HEK293 (cell line): Measurements from ENCODE around the gene CEBPZ.
A peak's percentile ranks its signal among the peaks of the same experiment; 100 is the strongest.

Source experiments
- CTCF ChIA-PET: fragments of 350-600 bp; formaldehyde crosslinking; extraction: SDS; loops from one replicate; lab custom pipeline; 2021; ENCODE audit warnings: antibody characterized with exemption; lab: Yijun Ruan, JAX
- POLR2A ChIA-PET: fragments of 300-600 bp; formaldehyde crosslinking; extraction: SDS; loops from one replicate; lab custom pipeline; 2020; ENCODE audit warnings: antibody characterized with exemption, inconsistent platforms; lab: Yijun Ruan, JAX
- H3K27ac ChIP-seq: fragments of 200-500 bp; sonication (Bioruptor generic); 2 replicates; pipeline ENCODE4 v1.5.1; 2014; ENCODE audit warnings: low read depth, low read length, control low read depth, inconsistent platforms; ENCODE audit errors: extremely low read depth
- H3K36me3 ChIP-seq, 2 experiments: fragments of 200-500 bp in 1 of 2; sonication (Bioruptor generic) in 1 of 2; 1 replicate in 1 of 2; 2 replicates in 1 of 2; pipeline ENCODE4 v1.5.1; 2014 to 2017; ENCODE audit warnings: inconsistent platforms in 2 of 2, low read length in 2 of 2; ENCODE audit not compliant: control insufficient read depth in 2 of 2, insufficient read depth in 1 of 2
- H3K4me1 ChIP-seq: fragments of 200-500 bp; sonication (Bioruptor generic); 2 replicates; pipeline ENCODE4 v1.5.1; 2014; ENCODE audit warnings: mild to moderate bottlenecking, low read length, inconsistent platforms; ENCODE audit not compliant: control insufficient read depth, insufficient read depth
- H3K4me3 ChIP-seq: 2 replicates; pipeline ENCODE4 v1.5.1; 2011; ENCODE audit warnings: low read depth, mild to moderate bottlenecking, control low read depth, low read length, moderate library complexity
- H3K9me3 ChIP-seq: fragments of 200-500 bp; sonication (Bioruptor generic); 2 replicates; pipeline ENCODE4 v1.5.1; 2014; ENCODE audit warnings: low read depth, low read length, inconsistent platforms; ENCODE audit not compliant: control insufficient read depth, insufficient read depth
- HIC1 ChIP-seq: fragments of 450-650 bp; formaldehyde crosslinking; IDR thresholded peaks from 2 replicates; pipeline ENCODE4 v1.5.1; 2016; ENCODE audit warnings: missing biosample characterization, missing genetic modification characterization
- KLF9 ChIP-seq: fragments of 450-650 bp; formaldehyde crosslinking; IDR thresholded peaks from 2 replicates; pipeline ENCODE4 v1.5.1; 2016; ENCODE audit warnings: missing biosample characterization, missing genetic modification characterization, low read depth
- REST ChIP-seq: fragments of 450-650 bp; formaldehyde crosslinking; IDR thresholded peaks from 2 replicates; pipeline ENCODE4 v1.5.1; 2016; ENCODE audit warnings: missing biosample characterization, missing genetic modification characterization
- SP7 ChIP-seq: fragments of 450-650 bp; formaldehyde crosslinking; IDR thresholded peaks from 2 replicates; pipeline ENCODE4 v1.5.1; 2016; ENCODE audit warnings: missing biosample characterization, missing genetic modification characterization
- ZBTB17 ChIP-seq: fragments of 450-650 bp; formaldehyde crosslinking; IDR thresholded peaks from 2 replicates; pipeline ENCODE4 v1.5.1; 2016; ENCODE audit warnings: missing biosample characterization, missing genetic modification characterization
- ZFP37 ChIP-seq: fragments of 450-650 bp; formaldehyde crosslinking; IDR thresholded peaks from 2 replicates; pipeline ENCODE4 v1.5.1; 2016; ENCODE audit warnings: missing biosample characterization, missing genetic modification characterization
- ZNF138 ChIP-seq: fragments of 450-650 bp; formaldehyde crosslinking; IDR thresholded peaks from 2 replicates; pipeline ENCODE4 v1.5.1; 2016; ENCODE audit warnings: missing biosample characterization, missing genetic modification characterization, borderline replicate concordance
- ZNF335 ChIP-seq: fragments of 450-650 bp; formaldehyde crosslinking; conservative IDR thresholded peaks from 2 replicates; pipeline ENCODE4 v1.5.1; 2016; ENCODE audit warnings: missing biosample characterization, missing genetic modification characterization
- ZNF600 ChIP-seq: fragments of 450-650 bp; formaldehyde crosslinking; IDR thresholded peaks from 2 replicates; pipeline ENCODE4 v1.5.1; 2016; ENCODE audit warnings: missing biosample characterization, missing genetic modification characterization
- ZNF629 ChIP-seq: fragments of 450-650 bp; formaldehyde crosslinking; IDR thresholded peaks from 2 replicates; pipeline ENCODE4 v1.5.1; 2017; ENCODE audit warnings: missing biosample characterization, missing genetic modification characterization
- ZNF692 ChIP-seq: fragments of 450-650 bp; formaldehyde crosslinking; IDR thresholded peaks from 2 replicates; pipeline ENCODE4 v1.5.1; 2016; ENCODE audit warnings: missing biosample characterization, missing genetic modification characterization
- ZSCAN30 ChIP-seq: fragments of 450-650 bp; IDR thresholded peaks from 2 replicates; pipeline ENCODE4 v1.5.1; 2018; ENCODE audit warnings: missing biosample characterization, mild to moderate bottlenecking, missing genetic modification characterization, moderate library complexity
- TF ChIP-seq, protein P1 (sequence below): fragments of 450-650 bp; formaldehyde crosslinking; IDR thresholded peaks from 2 replicates; pipeline ENCODE4; 2016; ENCODE audit warnings: missing biosample characterization, missing genetic modification characterization
- TF ChIP-seq, protein P2 (sequence below): fragments of 450-650 bp; formaldehyde crosslinking; conservative IDR thresholded peaks from 2 replicates; pipeline ENCODE4 v1.5.1; 2016; ENCODE audit warnings: low read depth, missing biosample characterization, missing genetic modification characterization
- TF ChIP-seq, protein P3 (sequence below): fragments of 450-650 bp; formaldehyde crosslinking; IDR thresholded peaks from 2 replicates; pipeline ENCODE4 v1.5.1; 2016; ENCODE audit warnings: missing biosample characterization, missing genetic modification characterization, borderline replicate concordance

The CEBPZ gene, protein sequence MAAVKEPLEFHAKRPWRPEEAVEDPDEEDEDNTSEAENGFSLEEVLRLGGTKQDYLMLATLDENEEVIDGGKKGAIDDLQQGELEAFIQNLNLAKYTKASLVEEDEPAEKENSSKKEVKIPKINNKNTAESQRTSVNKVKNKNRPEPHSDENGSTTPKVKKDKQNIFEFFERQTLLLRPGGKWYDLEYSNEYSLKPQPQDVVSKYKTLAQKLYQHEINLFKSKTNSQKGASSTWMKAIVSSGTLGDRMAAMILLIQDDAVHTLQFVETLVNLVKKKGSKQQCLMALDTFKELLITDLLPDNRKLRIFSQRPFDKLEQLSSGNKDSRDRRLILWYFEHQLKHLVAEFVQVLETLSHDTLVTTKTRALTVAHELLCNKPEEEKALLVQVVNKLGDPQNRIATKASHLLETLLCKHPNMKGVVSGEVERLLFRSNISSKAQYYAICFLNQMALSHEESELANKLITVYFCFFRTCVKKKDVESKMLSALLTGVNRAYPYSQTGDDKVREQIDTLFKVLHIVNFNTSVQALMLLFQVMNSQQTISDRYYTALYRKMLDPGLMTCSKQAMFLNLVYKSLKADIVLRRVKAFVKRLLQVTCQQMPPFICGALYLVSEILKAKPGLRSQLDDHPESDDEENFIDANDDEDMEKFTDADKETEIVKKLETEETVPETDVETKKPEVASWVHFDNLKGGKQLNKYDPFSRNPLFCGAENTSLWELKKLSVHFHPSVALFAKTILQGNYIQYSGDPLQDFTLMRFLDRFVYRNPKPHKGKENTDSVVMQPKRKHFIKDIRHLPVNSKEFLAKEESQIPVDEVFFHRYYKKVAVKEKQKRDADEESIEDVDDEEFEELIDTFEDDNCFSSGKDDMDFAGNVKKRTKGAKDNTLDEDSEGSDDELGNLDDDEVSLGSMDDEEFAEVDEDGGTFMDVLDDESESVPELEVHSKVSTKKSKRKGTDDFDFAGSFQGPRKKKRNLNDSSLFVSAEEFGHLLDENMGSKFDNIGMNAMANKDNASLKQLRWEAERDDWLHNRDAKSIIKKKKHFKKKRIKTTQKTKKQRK

DNA sequence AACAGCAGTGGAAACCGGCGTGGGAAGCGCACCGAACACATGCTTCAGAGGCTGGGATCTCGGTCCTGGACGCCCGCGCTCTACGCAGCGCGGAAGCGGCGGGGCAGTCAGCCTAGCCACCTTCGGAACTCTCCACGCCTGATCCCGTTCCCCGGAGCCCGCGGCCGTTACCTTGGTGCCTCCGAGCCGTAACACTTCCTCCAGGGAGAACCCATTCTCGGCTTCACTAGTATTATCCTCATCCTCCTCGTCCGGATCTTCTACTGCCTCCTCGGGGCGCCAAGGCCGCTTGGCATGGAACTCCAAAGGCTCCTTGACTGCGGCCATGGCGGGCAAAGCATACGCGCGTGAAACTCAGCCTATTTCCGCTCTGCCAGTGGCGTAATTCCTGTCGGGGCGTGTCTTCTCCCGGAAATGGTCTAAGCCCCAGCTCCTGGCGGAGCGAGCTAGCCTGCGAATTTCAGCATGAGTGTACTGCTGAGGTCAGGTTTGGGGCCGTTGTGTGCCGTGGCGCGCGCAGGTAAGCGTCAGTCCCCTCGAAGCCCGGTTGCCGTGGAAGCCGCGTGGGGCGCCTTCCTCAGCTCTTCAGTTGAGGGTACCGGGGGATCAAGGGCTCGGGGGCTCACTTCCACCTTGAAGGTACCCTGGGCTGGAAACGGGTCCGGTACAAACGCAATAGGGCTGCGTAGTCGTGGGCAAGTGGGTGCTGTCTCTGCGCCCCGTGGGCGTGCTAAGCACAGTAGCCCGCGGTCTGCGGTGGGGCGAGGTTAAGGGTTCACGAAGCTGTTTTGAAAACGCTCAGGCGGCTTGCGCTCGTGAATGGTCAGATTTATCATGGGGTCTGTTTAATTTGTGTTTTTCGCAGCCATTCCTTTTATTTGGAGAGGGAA lies at the start of gene CEBPZ, which contains the start of gene NDUFAF7:
Gene CEBPZ, minus strand, starts transcription at position 356 of the 890 bp plus-strand sequence. Its CDS starts 29 bp downstream, at position 327.
Gene NDUFAF7, plus strand, starts transcription at position 418 of the 890 bp plus-strand sequence. Its CDS starts 48 bp downstream, at position 466.
- no peaks in the 10 kb centered on the region for H3K9me3 ChIP-seq
- ChIA-PET CTCF (interaction anchor here (1.4 kb wide), 1 partner anchor 53 kb away, joined by 3 read pairs; no protein-coding TSS in a partner anchor), POLR2A (interaction anchor here (0.6 to 1.4 kb wide), 10 partner anchors 9 to 128 kb away, joined by 3 to 7 read pairs (median 3); partner anchors contain the start of genes CEBPZOS, EIF2AK2, PRKD3 and SULT6B1)
- H3K4me3 ChIP-seq = peak within 1 kb of the TSS; percentile 76
- H3K4me1 ChIP-seq = peaks cover 5% of the 10 kb centered on the region; the same call in 1 of the 2 replicates
- H3K36me3 ChIP-seq = peaks cover 31 to 34% of the 10 kb centered on the region in 2 experiments
- H3K27ac ChIP-seq = peak within 1 kb of the TSS; percentile 79
- TF ChIP-seq, protein P1, sequence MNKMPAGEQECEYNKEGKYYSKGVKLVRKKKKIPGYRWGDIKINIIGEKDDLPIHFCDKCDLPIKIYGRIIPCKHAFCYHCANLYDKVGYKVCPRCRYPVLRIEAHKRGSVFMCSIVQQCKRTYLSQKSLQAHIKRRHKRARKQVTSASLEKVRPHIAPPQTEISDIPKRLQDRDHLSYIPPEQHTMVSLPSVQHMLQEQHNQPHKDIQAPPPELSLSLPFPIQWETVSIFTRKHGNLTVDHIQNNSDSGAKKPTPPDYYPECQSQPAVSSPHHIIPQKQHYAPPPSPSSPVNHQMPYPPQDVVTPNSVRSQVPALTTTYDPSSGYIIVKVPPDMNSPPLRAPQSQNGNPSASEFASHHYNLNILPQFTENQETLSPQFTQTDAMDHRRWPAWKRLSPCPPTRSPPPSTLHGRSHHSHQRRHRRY (tag by site-specific recombination) = no peak
- TF ChIP-seq, protein P2, sequence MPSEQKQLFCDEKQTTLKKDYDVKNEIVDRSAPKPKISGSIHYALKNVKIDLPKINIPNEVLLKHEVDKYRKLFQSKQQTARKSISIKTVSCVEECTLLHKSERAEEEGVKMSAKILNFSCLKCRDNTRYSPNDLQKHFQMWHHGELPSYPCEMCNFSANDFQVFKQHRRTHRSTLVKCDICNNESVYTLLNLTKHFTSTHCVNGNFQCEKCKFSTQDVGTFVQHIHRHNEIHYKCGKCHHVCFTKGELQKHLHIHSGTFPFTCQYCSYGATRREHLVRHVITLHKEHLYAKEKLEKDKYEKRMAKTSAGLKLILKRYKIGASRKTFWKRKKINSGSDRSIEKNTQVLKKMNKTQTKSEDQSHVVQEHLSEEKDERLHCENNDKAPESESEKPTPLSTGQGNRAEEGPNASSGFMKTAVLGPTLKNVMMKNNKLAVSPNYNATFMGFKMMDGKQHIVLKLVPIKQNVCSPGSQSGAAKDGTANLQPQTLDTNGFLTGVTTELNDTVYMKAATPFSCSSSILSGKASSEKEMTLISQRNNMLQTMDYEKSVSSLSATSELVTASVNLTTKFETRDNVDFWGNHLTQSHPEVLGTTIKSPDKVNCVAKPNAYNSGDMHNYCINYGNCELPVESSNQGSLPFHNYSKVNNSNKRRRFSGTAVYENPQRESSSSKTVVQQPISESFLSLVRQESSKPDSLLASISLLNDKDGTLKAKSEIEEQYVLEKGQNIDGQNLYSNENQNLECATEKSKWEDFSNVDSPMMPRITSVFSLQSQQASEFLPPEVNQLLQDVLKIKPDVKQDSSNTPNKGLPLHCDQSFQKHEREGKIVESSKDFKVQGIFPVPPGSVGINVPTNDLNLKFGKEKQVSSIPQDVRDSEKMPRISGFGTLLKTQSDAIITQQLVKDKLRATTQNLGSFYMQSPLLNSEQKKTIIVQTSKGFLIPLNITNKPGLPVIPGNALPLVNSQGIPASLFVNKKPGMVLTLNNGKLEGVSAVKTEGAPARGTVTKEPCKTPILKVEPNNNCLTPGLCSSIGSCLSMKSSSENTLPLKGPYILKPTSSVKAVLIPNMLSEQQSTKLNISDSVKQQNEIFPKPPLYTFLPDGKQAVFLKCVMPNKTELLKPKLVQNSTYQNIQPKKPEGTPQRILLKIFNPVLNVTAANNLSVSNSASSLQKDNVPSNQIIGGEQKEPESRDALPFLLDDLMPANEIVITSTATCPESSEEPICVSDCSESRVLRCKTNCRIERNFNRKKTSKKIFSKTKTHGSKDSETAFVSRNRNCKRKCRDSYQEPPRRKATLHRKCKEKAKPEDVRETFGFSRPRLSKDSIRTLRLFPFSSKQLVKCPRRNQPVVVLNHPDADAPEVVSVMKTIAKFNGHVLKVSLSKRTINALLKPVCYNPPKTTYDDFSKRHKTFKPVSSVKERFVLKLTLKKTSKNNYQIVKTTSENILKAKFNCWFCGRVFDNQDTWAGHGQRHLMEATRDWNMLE (tag by site-specific recombination) = peak; percentile 75
- TF ChIP-seq ZBTB17 (tag by site-specific recombination) (peak; percentile 65), REST (tag by site-specific recombination) (peak; percentile 42; the same call in 1 of the 2 replicates), HIC1 (tag by site-specific recombination) (peak; percentile 52; the same call in 1 of the 2 replicates), ZNF335 (peak; percentile 74), KLF9 (tag by site-specific recombination) (0 out of 2 replicates have a peak, but pooled peaks have one; percentile 39), ZNF600 (tag by site-specific recombination) (peak; percentile 57), ZSCAN30 (tag by site-specific recombination) (0 out of 2 replicates have a peak, but pooled peaks have one; percentile 35), ZFP37 (tag by site-specific recombination) (peak; percentile 65; the same call in 1 of the 2 replicates), SP7 (tag by site-specific recombination) (peak; percentile 65; the same call in 1 of the 2 replicates), ZNF629 (tag by site-specific recombination) (peak; percentile 98), ZNF692 (tag by site-specific recombination) (0 out of 2 replicates have a peak, but pooled peaks have one; percentile 35), ZNF138 (tag by site-specific recombination) (no peak)
- TF ChIP-seq, protein P3, sequence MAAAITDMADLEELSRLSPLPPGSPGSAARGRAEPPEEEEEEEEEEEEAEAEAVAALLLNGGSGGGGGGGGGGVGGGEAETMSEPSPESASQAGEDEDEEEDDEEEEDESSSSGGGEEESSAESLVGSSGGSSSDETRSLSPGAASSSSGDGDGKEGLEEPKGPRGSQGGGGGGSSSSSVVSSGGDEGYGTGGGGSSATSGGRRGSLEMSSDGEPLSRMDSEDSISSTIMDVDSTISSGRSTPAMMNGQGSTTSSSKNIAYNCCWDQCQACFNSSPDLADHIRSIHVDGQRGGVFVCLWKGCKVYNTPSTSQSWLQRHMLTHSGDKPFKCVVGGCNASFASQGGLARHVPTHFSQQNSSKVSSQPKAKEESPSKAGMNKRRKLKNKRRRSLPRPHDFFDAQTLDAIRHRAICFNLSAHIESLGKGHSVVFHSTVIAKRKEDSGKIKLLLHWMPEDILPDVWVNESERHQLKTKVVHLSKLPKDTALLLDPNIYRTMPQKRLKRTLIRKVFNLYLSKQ (tag by site-specific recombination) = no peak
